AG09319 (cell line): ENCODE measurements around the gene TRIM50.

Source experiments
- DNase-seq: peaks from one replicate; pipeline ENCODE4 v3.0.0-alpha.2; 2010; ENCODE audit warnings: low read depth; ENCODE audit errors: extremely low read depth
- TF ChIP-seq, protein P1 (sequence below): IDR thresholded peaks from 2 replicates; pipeline ENCODE4 v1.5.1; 2011; ENCODE audit warnings: low read depth, mild to moderate bottlenecking, inconsistent platforms, low read length, moderate library complexity

The TRIM50 gene

DNA sequence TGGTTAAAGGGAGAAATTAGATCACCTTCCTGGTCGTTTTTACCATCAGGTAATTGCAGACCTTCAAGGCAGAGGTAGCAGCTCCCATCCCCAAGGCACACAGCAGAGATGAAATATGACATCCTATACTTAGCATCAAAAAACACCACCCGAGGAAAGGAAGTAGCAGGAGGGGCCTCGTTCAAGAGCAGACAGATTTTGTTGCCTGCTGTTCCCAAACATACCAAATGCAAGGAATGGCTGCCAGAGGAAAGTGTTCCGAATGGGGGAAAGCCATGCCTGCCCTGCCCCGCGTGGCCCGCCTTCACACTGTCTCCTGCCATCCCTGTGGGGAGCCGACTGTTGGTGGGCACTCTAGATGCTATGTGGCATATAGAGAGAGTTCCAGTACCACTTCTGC lies 18.1 kb upstream of the TRIM50 start:
- DNase-seq, result no peak
- TF ChIP-seq, protein P1, sequence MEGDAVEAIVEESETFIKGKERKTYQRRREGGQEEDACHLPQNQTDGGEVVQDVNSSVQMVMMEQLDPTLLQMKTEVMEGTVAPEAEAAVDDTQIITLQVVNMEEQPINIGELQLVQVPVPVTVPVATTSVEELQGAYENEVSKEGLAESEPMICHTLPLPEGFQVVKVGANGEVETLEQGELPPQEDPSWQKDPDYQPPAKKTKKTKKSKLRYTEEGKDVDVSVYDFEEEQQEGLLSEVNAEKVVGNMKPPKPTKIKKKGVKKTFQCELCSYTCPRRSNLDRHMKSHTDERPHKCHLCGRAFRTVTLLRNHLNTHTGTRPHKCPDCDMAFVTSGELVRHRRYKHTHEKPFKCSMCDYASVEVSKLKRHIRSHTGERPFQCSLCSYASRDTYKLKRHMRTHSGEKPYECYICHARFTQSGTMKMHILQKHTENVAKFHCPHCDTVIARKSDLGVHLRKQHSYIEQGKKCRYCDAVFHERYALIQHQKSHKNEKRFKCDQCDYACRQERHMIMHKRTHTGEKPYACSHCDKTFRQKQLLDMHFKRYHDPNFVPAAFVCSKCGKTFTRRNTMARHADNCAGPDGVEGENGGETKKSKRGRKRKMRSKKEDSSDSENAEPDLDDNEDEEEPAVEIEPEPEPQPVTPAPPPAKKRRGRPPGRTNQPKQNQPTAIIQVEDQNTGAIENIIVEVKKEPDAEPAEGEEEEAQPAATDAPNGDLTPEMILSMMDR, result no peak

DNA sequence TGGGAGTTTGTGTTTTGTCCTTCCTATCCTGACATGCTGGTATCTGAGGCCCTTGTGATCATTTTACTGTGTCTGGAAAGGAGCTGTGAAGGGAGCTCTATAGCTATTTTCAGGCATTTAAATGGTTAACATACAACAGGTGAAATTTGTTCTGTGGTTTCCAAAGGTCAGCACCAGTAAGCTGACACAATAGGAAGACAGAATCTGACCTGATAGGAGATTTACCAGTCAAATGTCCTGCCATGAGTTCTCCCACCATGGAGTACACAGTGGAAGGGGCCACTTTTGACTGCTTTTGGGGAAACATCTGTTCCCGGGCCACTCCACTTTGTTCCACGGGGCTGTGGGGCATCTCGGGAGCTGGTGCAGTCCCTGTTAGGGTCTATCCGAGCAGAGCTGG lies 17.7 kb upstream of the TRIM50 start:
- TF ChIP-seq, protein P1, result no peak
- DNase-seq, result no peak

DNA sequence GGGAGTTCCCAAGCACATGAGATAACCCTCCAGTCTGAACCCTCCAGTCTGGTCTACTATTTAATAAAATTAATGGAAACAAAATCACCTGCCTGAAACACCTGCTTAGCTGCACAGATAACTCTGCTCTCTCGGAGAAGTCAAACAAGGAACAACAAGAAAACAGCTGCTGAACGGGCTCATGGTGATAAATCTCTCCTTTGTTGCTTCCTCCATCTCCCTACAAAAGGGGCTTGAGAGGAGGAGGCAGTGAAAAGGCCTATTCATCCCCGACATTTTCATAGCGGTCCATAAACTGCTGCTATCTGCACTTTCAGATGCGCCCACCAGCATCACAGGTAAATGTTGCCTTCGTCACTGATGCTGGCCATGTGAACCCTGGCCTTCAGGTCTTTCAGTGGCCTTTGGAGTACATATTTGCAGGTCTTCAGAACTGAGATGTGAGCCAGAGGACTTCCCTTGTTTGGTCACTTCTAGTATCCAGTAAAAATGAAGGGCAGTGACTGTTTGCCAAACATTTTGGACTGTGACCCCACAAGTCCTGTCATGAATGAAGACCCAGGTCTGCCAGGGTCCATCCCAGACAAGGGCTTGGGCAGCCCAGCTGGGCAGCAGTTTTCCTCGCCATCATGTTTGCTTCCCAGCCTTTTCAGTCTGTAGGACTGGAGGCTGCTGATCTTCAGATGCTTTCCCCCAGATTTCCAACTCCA lies 15.9 kb upstream of the TRIM50 start:
- DNase-seq, result no peak
- TF ChIP-seq, protein P1, result no peak

DNA sequence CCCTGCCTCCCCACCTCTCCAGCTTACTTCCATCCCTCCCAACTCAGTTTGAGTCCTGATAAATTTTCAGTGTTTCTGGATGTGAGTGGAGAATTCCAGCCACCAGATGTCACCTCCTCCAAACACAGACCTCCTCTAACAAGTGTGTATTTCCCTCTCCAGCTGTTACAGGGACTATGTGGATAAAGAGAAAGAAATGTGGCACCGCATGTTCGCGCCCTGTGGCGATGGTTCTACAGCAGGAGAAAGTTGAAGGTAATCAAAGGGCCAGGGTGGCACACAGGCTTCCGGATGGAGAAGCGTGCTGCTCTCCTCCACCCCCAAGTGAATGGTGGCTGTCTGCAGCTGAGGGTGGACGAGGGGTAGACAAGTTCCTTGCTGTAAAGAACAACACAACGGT lies 14.8 kb upstream of the TRIM50 start:
- TF ChIP-seq, protein P1, result peak; percentile 75
- DNase-seq, result no peak

DNA sequence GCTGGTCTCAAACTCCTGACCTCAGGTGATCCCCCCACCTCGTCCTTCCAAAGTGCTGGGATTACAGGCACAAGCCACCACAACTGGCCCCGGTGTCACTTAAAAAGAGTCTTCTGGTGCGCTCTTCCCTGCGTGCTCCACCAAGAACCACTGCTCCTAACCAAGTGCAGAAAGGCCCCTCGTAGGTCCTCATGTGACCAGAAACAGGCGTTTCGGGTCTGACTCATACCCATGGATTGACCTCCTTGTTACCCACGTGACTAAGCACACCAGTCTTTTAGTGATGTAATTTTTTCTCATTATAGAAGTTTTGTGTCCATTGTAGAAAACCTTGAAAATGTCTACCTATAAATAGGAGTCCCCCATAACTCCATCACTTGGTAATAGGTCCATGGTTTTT lies 14.0 kb upstream of the TRIM50 start:
- TF ChIP-seq, protein P1, result no peak

DNA sequence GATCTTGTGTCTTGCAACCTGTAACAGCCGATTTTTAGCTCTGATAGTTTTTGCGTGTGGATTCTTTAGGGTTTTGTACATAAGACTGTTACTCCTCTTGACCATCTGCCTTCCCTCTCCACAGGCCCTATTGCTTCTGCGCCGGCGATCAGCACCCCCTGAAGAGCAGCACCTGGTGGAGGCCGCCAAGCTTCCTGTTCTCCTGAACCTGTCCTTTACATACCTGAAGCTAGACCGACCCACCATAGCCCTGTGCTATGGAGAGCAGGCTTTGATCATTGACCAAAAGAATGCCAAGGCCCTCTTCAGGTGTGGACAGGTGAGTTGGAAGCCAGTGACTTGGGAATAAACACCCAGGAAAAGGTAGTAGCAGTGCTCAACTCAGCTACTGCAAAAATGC lies 12.6 kb upstream of the TRIM50 start:
- TF ChIP-seq, protein P1, result no peak
- DNase-seq, result no peak

More for the DNA sequence above, 14.0 kb upstream of the TRIM50 start:
- DNase-seq, result no peak

DNA sequence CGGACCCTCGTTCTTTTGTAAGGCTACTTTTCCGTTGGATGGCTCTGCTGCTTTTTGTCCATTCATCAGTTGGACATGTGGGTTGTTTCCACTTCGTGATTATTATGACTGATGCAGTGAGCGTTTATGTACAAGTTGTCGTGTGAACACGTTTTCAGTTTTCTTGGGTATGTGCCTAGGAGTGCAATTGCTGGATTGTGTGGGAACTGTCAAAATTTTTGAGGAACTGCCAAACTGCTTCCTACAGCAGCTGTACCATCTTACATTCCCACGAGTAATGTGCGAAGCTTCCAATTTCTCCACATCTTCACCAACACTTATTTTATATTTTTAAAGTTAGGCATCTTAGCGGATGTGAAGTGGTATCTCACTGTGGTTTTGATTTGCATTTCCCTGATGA lies 10.4 kb upstream of the TRIM50 start:
- no peak for DNase-seq
- TF ChIP-seq, protein P1, result no peak
